Stimulated activated effector memory CD8-positive, alpha-beta T cell treated with anti-CD3 and anti-CD28 coated beads, Interleukin-12 subunit alpha, Interleukin-12 subunit beta, amount 100 ng/mL, for 72 hours (primary cell): ENCODE data around the gene SPOCK1.
"Not testable (repeated sequence)": the region's sequence is repeated elsewhere in the genome, so short reads cannot be mapped to it uniquely, and the experiment has no call there.

Source experiments
- ATAC-seq: fragments of 150-1000 bp; cut with Tn5 transposase; 2 replicates; pipeline ENCODE4 v1.10.0; 2021
- DNase-seq, 2 donors: peaks; one replicate each; pipeline ENCODE4 v3.0.0; 2021 to 2022; ENCODE audit warnings: low spot score in 2 of 2
- H3K27ac Mint-ChIP-seq: one replicate; pipeline ENCODE4 v1.8.0; 2022; ENCODE audit warnings: mild to moderate bottlenecking, mixed read lengths
- H3K36me3 Mint-ChIP-seq: one replicate; pipeline ENCODE4 v1.8.0; 2022; ENCODE audit warnings: mild to moderate bottlenecking, mixed read lengths
- H3K4me1 Mint-ChIP-seq: one replicate; pipeline ENCODE4 v1.8.0; 2022; ENCODE audit warnings: mixed read lengths
- H3K4me3 Mint-ChIP-seq: one replicate; pipeline ENCODE4 v1.8.0; 2022; ENCODE audit warnings: mild to moderate bottlenecking, mixed read lengths
- H3K9me3 Mint-ChIP-seq: one replicate; pipeline ENCODE4 v1.8.0; 2022; ENCODE audit warnings: mixed read lengths

Gene SPOCK1

DNA sequence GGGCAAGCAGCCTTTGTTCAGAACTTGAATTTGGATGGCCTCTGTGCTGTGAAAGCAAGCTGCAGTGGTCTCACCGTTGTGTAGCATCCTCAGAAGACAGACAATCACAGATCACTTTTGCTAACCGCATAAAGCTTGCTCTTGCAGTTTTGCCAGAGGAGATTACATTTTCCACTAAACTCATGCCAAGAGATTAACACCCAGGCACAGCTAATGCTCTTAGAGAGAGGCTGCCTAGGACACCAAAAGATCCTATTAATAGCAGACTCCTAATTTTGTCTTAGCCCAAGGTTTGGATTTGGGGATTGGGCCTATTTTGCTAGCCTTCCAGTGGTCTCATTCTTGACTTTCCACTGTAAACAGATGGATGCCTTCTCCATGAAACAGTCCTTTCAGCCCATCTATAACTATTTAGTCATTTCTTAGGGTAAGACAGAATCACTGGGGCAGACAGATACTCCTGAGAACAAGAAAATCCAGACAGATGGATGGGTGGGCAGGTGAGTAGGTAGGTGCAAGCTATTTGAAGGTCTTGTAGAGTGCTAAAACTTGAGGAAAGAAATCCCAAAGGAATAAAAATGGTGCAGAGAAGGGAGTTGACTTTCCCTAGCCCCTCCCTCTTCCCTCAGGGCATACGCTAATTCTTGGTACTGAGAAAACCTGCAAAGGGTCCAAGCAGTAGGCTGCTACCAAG is 506.2 kb downstream of the SPOCK1 start:
- Mint-ChIP-seq H3K36me3 (no peaks in the 10 kb centered on the region), H3K4me1 (no peaks in the 10 kb centered on the region), H3K9me3 (peaks cover 5% of the 10 kb centered on the region), H3K27ac (no peak overlapping the region), H3K4me3 (no peak overlapping the region)
- no peak for ATAC-seq
- DNase-seq, result no peak

DNA sequence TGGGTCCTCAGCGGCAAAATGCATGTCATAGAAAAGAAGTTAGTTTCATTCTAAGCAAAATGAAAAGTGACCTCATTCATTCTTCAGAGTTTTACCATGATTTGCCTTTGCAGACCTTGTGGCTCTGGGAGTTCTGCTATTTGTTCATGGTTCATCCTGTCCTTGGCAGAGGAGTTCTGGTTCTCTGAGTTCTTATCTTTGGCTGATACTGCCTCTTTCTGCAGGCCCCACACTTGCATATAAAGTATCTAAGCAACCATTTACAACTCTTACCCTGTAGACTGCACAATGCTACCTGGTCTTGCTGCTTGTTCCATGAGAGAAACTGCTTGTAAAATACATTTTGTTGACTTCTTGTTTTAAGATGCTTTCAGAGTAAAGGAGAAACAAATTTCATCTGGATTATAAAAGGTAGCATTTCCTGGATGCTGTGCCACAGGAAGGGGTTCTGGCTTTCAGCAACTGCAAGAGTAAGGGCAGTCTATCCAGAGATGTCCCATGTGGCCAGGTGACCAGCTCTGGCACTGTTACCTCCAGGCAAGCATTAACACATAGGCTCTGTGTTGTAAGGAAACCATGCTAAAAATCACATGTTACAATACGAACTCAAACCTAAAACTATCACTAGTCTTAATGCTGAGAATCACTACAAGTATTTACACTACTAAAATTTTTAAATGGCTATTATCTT is 513.2 kb downstream of the SPOCK1 start:
- ATAC-seq (no peak), DNase-seq (no peak)
- no peak overlapping the region for H3K27ac Mint-ChIP-seq
- no peaks in the 10 kb centered on the region for H3K4me1 Mint-ChIP-seq
- H3K4me3 Mint-ChIP-seq, result no peak overlapping the region
- H3K9me3 Mint-ChIP-seq, result peaks cover 2% of the 10 kb centered on the region
- H3K36me3 Mint-ChIP-seq, result no peaks in the 10 kb centered on the region

DNA sequence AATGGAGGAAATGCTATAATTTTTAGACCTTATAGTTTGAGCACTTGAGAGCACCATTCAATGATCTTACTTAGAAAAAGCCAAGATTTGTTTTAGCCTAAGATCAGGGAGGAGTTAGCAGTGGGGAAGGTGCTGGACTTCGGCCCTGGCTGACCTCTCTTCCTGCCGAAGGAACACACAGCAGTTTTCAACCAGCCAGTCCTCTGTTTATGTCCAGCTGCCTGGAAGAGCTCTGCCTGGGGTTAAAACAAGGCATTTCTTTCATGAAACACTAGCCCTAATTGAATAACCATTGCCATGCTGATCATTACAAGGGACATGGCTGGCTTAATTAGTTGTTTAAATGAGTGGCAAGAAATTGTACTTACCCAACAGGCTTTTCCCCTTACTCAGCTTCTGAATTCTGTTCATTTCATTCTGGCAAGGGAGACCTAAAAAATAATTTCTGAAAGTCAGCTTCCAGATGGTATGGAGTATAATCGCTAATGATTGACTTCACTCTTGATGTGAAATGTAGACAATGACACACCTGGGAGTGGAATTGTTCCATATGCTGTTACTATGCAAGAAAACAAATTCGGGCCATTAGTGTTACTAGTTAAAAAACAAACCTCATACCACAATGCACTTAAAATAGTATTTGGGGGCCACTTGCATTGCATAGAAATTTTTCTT is 514.2 kb downstream of the SPOCK1 start:
- H3K27ac Mint-ChIP-seq, result no peak overlapping the region
- H3K9me3 Mint-ChIP-seq, result peaks cover 6% of the 10 kb centered on the region
- no peak overlapping the region for H3K4me3 Mint-ChIP-seq
- ATAC-seq (no peak), DNase-seq (no peak)
- H3K36me3 Mint-ChIP-seq, result no peaks in the 10 kb centered on the region
- H3K4me1 Mint-ChIP-seq, result no peaks in the 10 kb centered on the region

DNA sequence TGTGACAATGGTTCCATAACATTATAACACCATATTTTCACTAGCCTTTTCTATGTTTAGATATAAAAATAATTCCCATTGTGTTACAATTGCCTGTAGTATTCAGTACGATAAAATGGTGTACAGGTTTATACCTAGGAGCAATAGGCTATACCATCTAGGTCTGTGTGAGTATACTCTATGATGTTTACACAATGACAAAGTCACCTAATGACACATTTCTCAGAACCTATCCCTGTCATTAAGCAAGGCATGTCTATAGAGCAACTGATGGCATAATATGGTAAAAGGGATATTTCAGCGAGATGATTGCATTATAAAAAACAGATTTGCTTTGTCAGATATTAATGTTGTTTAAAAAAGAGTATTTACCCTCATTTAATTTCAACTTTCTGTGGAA is 517.2 kb downstream of the SPOCK1 start:
- DNase-seq (no peak), ATAC-seq (no peak)
- Mint-ChIP-seq H3K9me3 (peaks cover 10% of the 10 kb centered on the region), H3K4me3 (no peak overlapping the region), H3K27ac (no peak overlapping the region), H3K4me1 (no peaks in the 10 kb centered on the region), H3K36me3 (no peaks in the 10 kb centered on the region)

DNA sequence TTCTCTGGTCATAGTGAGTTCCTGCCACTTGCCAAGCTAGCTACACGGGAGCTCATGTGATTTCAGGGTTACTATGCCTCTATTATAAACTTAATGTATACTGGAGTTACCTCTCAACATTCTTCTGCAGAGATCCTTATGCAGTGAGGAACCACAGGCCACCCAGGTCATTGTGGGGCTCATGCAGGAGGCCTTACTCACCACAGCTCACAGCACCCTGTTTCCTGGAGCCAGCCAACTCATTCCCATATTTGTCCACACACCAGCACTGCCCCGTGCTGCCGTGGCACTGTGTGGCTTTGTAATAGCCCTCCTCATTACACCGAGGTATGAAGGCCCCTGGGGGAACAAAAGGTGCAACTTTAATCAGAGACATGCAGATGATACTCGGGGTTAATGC is 520.0 kb downstream of the SPOCK1 start:
- DNase-seq, result no peak
- ATAC-seq, result no peak
- no peak overlapping the region for H3K27ac Mint-ChIP-seq
- H3K36me3 Mint-ChIP-seq, result no peaks in the 10 kb centered on the region
- H3K9me3 Mint-ChIP-seq, result peaks cover 12% of the 10 kb centered on the region
- H3K4me1 Mint-ChIP-seq, result no peaks in the 10 kb centered on the region
- H3K4me3 Mint-ChIP-seq, result no peak overlapping the region

DNA sequence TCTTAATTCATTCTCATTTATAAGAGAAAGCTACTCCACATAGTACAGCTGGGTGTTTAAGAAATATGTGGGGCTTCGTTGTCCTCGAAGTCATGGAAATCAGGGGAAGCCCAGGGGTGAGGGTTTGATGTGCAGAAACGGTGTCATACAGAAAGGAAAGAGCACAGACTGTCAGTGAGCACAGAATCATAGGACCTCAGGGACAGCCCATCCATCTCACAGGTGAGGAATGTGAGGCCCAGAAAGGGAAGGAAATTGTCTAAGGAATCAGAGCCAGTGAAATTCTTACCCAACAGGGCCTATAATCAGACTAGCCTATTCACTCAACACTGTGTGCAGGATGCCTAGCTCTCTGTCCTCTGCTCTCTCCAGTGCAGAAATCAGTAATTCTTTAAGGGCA is 535.6 kb downstream of the SPOCK1 start:
- no peak for DNase-seq
- H3K4me3 Mint-ChIP-seq, result no peak overlapping the region
- ATAC-seq, result no peak

DNA sequence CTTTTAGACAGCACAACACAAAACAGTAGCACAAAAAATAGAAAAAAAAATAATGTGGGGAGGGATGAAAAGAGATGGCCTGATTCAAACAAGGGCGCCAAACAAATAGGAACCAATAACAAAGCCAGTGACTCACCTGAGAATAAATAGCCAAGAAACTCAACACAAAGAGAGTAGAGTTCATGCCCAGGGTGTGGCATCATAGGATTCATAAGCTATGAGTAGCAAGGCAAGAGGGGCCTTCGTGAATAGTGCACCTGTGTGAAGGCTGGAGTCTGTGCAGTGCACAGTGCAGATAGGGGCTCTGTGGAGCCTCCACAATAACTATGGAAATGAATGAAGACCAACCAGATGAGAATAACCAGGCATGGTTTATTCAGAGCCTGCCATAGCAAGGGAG is 541.7 kb downstream of the SPOCK1 start:
- no peaks in the 10 kb centered on the region for H3K36me3 Mint-ChIP-seq
- no peak for ATAC-seq

More for the DNA sequence above, 535.6 kb downstream of the SPOCK1 start:
- Mint-ChIP-seq H3K36me3 (no peaks in the 10 kb centered on the region), H3K27ac (no peak overlapping the region), H3K9me3 (peaks cover 9% of the 10 kb centered on the region), H3K4me1 (no peaks in the 10 kb centered on the region)

DNA sequence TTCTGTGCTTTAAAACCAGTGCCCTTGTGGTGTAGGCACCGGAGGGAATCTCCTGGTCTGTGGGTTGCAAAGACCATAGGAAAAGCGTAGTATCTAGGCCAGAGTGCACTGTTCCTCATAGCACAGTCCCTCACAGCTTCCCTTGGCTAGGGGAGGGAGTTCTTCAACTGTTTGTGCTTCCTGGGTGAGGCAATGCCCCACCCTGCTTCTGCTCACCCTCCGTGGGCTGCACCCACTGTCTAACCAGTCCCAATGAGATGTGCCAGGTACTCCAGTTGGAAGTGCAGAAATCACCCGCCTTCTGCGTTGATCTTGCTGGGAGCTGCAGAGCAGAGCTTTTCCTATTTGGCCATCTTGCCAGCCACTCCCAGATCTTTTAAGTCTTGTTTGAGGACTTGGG is 545.0 kb downstream of the SPOCK1 start:
- H3K4me3 Mint-ChIP-seq, H3K4me1 Mint-ChIP-seq, ATAC-seq, DNase-seq, H3K36me3 Mint-ChIP-seq, H3K27ac Mint-ChIP-seq: not testable (repeated sequence)
- H3K9me3 Mint-ChIP-seq, result peaks cover 10% of the 10 kb centered on the region

More for the DNA sequence above, 541.7 kb downstream of the SPOCK1 start:
- Mint-ChIP-seq H3K4me3 (no peak overlapping the region), H3K4me1 (no peaks in the 10 kb centered on the region), H3K27ac (no peak overlapping the region), H3K9me3 (peaks cover 4% of the 10 kb centered on the region)
- DNase-seq, result no peak

DNA sequence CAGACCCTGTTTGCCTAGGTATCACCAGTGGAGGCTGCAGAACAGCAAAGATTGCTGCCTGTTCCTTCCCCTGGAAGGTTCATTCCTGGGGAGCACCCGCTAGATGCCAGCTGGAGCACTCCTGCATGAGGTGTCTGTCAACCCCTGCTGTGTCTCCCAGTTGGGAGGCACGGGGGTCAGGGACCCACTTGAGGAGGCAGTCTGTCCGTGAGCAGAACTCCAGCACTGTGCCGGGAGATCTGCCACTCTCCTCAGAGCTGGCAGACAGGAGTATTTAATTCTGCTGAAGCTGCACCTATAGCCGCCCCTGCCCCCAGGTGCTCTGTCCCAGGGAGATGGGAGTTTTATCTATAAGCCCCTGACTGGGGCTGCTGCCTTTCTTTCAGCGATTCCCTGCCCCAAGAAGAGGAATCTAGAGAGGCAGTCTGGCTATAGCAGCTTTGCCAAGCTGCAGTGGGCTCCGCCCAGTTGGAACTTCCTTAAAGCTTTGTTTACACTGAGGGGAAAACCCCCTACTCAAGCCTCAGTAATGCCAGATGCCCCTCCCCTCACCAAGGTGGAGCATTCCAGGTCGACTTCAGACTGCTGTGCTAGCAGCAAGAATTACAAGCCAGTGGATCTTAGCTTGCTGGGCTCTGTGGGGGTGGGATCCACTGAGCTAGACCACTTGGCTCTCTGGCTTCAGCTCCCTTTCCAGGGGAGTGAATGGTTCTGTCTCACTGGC is 545.6 kb downstream of the SPOCK1 start:
- not testable (repeated sequence) for H3K4me1 Mint-ChIP-seq, H3K4me3 Mint-ChIP-seq, DNase-seq, H3K27ac Mint-ChIP-seq, ATAC-seq, H3K36me3 Mint-ChIP-seq
- H3K9me3 Mint-ChIP-seq, result peaks cover 10% of the 10 kb centered on the region

DNA sequence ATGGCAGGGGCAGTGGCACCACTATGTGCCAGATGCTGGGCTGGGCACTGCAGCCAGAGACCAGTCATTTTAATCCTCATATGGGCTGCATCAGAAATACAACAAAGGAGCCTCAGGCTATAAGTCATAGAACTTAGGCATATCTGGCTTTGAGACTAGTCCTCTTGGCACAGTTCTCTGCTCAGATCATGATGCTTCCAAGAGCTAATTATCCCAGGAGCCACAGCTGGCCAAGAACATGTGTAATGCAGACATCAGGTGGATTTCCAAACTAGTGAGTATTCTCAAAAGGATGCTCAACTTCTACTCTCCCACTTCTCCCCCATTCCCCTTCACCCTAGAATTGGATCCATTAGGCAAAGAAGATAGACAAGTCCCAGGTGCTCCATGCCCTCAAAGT is 571.6 kb downstream of the SPOCK1 start:
- DNase-seq (no peak), ATAC-seq (no peak)
- Mint-ChIP-seq H3K4me1 (no peaks in the 10 kb centered on the region), H3K36me3 (no peaks in the 10 kb centered on the region), H3K27ac (no peak overlapping the region), H3K9me3 (peaks cover 27% of the 10 kb centered on the region), H3K4me3 (no peak overlapping the region)

DNA sequence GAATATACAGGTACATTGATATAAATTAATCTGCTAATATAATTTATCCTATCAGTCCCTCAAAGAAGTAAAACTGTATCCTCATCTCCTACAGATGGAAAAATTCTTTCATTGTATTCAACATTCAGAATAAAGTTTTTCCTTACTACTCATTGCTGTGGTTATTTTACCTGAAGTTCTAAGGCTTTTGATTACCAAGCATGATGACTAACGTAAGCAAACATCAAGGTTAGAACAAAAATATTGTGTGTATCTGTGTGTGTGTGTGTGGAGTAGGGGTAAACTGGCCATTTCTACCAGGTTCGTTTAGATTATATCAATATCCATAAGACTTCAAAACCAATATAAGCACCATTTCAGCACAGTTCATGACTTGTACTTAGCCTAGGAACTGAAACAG is 573.1 kb downstream of the SPOCK1 start:
- H3K4me1 Mint-ChIP-seq, result no peaks in the 10 kb centered on the region
- no peak for ATAC-seq
- no peak overlapping the region for H3K27ac Mint-ChIP-seq
- no peak overlapping the region for H3K4me3 Mint-ChIP-seq
- DNase-seq, result no peak
- H3K9me3 Mint-ChIP-seq, result peaks cover 16% of the 10 kb centered on the region
- H3K36me3 Mint-ChIP-seq, result no peaks in the 10 kb centered on the region
